ENCODE data around the gene TMEM61. TPM values are rescaled to one million over a fixed set of nuclear protein-coding genes. Genes with fewer than 3 reads are reported as not detected.
"Not testable (repeated sequence)": the region's sequence is repeated elsewhere in the genome, so short reads cannot be mapped to it uniquely, and the experiment has no call there.

The TMEM61 gene
- total and polyA plus RNA-seq, 8 donors: 0.55 to 130 (median 1.6) TPM; not detected in 1

DNA sequence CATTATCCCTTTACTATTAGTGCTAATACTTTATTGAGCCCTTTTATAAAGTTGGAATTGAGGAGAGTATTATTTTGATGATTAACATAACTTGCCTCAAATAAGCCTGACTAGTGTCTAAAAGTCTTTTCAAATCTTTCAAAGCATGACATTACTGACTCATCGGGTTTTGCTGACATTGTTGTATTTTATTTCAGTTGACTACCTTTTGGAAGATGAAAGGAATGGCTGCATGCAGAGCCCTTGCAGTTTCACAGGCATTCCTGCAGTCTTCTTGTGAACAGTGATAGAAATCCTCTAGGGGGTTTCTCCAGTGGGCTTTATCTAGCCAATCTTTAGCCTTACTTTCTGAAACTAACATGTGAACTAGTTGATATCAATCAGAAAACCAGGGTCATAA is 43.0 kb upstream of the TMEM61 start:
- no peak overlapping the region for H3K27ac ChIP-seq
- no peaks in the 10 kb centered on the region for H3K4me1 ChIP-seq
- H3K27me3 ChIP-seq: no peaks in the 10 kb centered on the region
- no peak overlapping the region for H3K4me3 ChIP-seq
- H3K36me3 ChIP-seq: no peaks in the 10 kb centered on the region
- no peak for DNase-seq
- intact Hi-C loops (cut with DNase I; ENCODE audit: low total_unique reads): no loop called here
- WGBS, 5 donors: 56 to 95% (median 76%) methylated on average over 1 of the region's 1 CpG
- H3K9me3 ChIP-seq: no peaks in the 10 kb centered on the region
- TF ChIP-seq, protein P1, sequence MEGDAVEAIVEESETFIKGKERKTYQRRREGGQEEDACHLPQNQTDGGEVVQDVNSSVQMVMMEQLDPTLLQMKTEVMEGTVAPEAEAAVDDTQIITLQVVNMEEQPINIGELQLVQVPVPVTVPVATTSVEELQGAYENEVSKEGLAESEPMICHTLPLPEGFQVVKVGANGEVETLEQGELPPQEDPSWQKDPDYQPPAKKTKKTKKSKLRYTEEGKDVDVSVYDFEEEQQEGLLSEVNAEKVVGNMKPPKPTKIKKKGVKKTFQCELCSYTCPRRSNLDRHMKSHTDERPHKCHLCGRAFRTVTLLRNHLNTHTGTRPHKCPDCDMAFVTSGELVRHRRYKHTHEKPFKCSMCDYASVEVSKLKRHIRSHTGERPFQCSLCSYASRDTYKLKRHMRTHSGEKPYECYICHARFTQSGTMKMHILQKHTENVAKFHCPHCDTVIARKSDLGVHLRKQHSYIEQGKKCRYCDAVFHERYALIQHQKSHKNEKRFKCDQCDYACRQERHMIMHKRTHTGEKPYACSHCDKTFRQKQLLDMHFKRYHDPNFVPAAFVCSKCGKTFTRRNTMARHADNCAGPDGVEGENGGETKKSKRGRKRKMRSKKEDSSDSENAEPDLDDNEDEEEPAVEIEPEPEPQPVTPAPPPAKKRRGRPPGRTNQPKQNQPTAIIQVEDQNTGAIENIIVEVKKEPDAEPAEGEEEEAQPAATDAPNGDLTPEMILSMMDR (IDR thresholded peaks at IDR 0.05): no peak
- TF ChIP-seq POLR2A (IDR thresholded peaks at IDR 0.05) (no peak), POLR2AphosphoS5 (IDR thresholded peaks at IDR 0.05) (no peak), EP300 (IDR thresholded peaks at IDR 0.05) (no peak)

DNA sequence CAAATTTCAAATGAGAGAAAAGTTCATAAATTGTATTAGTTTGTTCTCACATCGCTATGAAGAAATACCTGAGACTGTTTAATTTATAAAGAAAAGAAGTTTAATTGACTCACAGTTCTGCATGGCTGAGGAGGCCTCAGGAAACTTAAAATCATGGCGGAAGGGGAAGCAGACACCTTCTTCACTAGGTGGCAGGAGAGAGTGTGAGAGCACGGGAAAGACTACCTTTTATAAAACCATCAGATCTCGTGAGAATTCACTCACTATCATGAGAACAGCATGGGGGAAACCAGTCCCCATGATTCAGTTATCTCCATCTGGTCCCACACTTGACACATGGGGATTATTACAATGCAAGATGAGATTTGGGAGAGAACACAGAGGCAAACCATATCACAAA is 41.5 kb upstream of the TMEM61 start:
- H3K27ac ChIP-seq; DNase-seq; H3K4me1 ChIP-seq; H3K27me3 ChIP-seq; H3K36me3 ChIP-seq; H3K9me3 ChIP-seq; intact Hi-C loops (cut with DNase I; ENCODE audit: low total_unique reads); H3K4me3 ChIP-seq: not testable (repeated sequence)
- 66 to 81% (median 71%) methylated on average over 4 of the region's 4 CpGs for WGBS, 5 donors

DNA sequence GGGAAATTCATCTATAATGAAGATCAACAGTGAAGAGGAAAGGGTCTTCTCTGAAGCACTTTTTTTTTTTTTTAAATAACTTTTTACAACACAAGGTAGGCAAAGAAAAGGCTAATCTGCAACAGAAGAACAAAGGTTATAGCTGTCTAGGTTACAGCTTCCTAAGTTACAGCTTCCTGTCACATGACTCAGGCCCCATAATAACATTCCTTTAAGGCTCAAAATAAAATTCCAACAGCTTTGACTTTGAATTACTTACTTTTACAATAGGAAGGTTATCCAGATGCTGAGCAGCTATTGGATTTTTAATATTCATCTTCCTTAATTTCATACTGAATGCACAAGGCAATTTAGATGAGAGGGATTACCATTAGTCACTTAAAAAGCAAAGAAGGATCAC is 40.4 kb upstream of the TMEM61 start:
- TF ChIP-seq, protein P1 (IDR thresholded peaks at IDR 0.05): no peak
- no peak for TF ChIP-seq POLR2AphosphoS5 (IDR thresholded peaks at IDR 0.05)
- TF ChIP-seq EP300 (IDR thresholded peaks at IDR 0.05): no peak
- no peaks in the 10 kb centered on the region for H3K9me3 ChIP-seq
- H3K27ac ChIP-seq: no peak overlapping the region
- intact Hi-C loops (cut with DNase I; ENCODE audit: low total_unique reads): no loop called here
- peaks cover 0 to 5% (median 1%) of the 10 kb centered on the region in 4 donors for H3K4me1 ChIP-seq
- H3K27me3 ChIP-seq: no peaks in the 10 kb centered on the region
- H3K4me3 ChIP-seq: no peak overlapping the region
- H3K36me3 ChIP-seq: no peaks in the 10 kb centered on the region
- no peak for DNase-seq

DNA sequence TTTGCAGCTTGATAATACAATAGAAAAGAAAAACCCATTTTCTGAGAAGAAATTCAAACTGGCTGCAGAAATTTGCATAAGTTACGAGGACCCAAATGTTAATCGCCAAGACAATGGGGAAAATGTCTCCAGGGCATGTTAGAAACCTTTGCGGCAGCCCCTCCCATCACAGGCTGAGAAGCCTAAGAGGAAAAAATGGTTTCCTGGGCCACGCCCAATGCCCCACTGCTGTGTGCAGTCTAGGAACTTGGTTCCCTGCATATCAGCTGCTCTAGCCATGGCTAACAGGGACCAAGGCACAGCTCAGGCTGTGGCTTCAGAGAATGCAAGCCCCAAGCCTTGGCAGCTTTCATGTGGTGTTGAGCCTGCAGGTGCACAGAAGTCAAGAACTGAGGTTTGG is 37.5 kb upstream of the TMEM61 start:
- no peak for DNase-seq
- H3K36me3 ChIP-seq: no peaks in the 10 kb centered on the region
- TF ChIP-seq, protein P1 (IDR thresholded peaks at IDR 0.05): no peak
- TF ChIP-seq POLR2AphosphoS5 (IDR thresholded peaks at IDR 0.05) (no peak), EP300 (IDR thresholded peaks at IDR 0.05) (no peak), POLR2A (IDR thresholded peaks at IDR 0.05) (no peak)
- 92 to 95% (median 95%) methylated on average over 4 of the region's 4 CpGs for WGBS, 5 donors
- intact Hi-C loops (cut with DNase I; ENCODE audit: low total_unique reads): no loop called here
- H3K27me3 ChIP-seq: no peaks in the 10 kb centered on the region
- no peak overlapping the region for H3K4me3 ChIP-seq
- no peaks in the 10 kb centered on the region for H3K9me3 ChIP-seq
- H3K4me1 ChIP-seq: peaks cover 0 to 13% (median 6%) of the 10 kb centered on the region in 4 donors
- H3K27ac ChIP-seq: no peak overlapping the region

DNA sequence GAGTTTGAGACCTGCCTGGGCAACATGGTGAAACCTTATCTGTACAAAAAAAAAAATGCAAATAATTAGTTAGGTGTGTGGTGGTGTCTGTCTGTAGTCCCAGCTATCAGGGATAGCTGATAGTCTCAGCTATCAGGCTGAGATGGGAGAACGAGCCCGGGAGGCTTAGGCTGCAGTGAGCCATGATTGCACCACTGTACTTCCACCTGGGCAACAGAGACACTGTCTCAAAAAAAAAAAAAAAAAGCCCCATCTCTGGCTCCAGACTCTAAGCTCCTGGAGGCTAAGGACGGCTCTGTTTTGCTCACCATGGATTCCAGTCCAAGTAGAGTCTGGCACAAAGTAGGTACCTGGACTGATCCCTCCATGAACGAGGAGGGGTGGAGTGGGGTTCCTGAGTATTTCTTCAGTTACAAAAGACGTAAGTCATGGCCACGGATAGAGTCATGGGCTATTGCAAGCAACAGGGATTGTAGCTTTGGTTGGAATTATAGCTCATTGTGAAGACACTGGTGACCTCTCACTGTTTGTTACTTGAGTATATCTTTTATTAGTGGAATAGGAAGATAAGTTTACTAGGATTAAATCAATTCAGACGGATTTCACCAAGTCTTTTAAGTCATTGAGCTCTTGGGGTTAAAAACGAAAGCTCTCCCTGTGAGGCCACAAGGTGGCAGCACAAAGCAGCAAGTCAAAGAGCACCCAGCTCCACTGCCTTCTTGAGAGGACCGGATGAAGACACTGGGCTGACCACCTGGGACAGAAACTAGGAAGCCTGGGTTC is 35.6 kb upstream of the TMEM61 start:
- intact Hi-C loops (cut with DNase I; ENCODE audit: low total_unique reads): loop anchor here (5.0 kb wide), 1 partner anchor 52 kb away; the partner anchor contains the start of gene BSND

More for the DNA sequence above, 35.6 kb upstream of the TMEM61 start:
- Histone ChIP-seq H3K27me3 (no peaks in the 10 kb centered on the region), H3K4me3 (no peak overlapping the region), H3K27ac (no peak overlapping the region), H3K36me3 (no peaks in the 10 kb centered on the region), H3K4me1 (peaks cover 0 to 16% (median 6%) of the 10 kb centered on the region in 4 donors), H3K9me3 (no peaks in the 10 kb centered on the region)
- peak in 1 of 3 donors; percentile 4 for TF ChIP-seq POLR2AphosphoS5 (IDR thresholded peaks at IDR 0.05)
- no peak for TF ChIP-seq POLR2A (IDR thresholded peaks at IDR 0.05)
- TF ChIP-seq, protein P1 (IDR thresholded peaks at IDR 0.05): peak in 5 of 7 experiments; percentile 52 to 77 (median 65)
- 31 to 40% (median 34%) methylated on average over 9 of the region's 9 CpGs for WGBS, 5 donors
- DNase-seq: peak; percentile 81 to 89

All from stomach (tissue), 9 donors.